ENCODE measurements around the gene FGF12.

FGF12 gene

GRCh38 chr3:192566706-192567290 lies 160.5 kb downstream of the FGF12 start:
- no peaks in the 10 kb centered on the region for H3K36me3 ChIP-seq (ENCODE audit: control insufficient read depth, low read length)
- H3K4me2 ChIP-seq (ENCODE audit: low read length): no peak overlapping the region
- TF ChIP-seq EZH2phosphoT487 (IDR thresholded peaks at IDR 0.05; ENCODE audit: borderline replicate concordance, low read length): no peak
- TF ChIP-seq CTCF (IDR thresholded peaks at IDR 0.05; ENCODE audit: low read depth, low read length, poor library complexity, severe bottlenecking): peak; percentile 45
- H3K9me2 ChIP-seq (replicated peaks; ENCODE audit: control insufficient read depth, low read length): no peaks in the 10 kb centered on the region
- H3F3A ChIP-seq (ENCODE audit: control insufficient read depth, insufficient read depth): no peaks in the 10 kb centered on the region
- no peaks in the 10 kb centered on the region for H3K4me1 ChIP-seq (ENCODE audit: control insufficient read depth, low read length)
- peaks cover 6% of the 10 kb centered on the region; the same call in 1 of the 2 replicates for H3K27me3 ChIP-seq (ENCODE audit: control insufficient read depth, low read length)
- H4K20me1 ChIP-seq (ENCODE audit: control insufficient read depth, insufficient read depth, low read depth, low read length): no peaks in the 10 kb centered on the region
- no peaks in the 10 kb centered on the region for H3K79me2 ChIP-seq (ENCODE audit: control insufficient read depth, low read length)
- H3K27ac ChIP-seq (ENCODE audit: low read depth, low read length): no peak overlapping the region
- no peaks in the 10 kb centered on the region for H3K9me3 ChIP-seq (ENCODE audit: control insufficient read depth, insufficient read depth, low read length)
- H3K4me3 ChIP-seq (ENCODE audit: low read length): no peak overlapping the region

DNA sequence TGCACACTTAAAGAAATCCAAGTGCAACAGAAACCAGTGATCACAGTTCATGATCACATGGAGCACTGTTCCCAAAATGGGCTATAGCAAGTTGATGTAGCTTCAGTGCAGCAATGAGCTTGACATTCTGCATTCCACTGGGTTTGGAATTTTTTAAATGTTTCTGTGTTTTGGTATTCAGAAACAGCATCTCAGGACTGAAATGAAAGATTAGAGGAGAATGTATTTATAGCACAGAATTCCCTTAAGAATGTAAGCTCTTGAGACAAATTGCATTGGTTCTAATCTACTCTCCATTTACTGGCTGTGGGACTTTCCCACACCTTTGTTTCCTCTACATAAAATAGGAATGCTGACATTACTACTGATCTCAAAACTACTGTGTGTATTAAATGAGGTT lies 162.7 kb downstream of the FGF12 start:
- Histone ChIP-seq H3K36me3 (ENCODE audit: control insufficient read depth, low read length) (no peaks in the 10 kb centered on the region), H3K79me2 (ENCODE audit: control insufficient read depth, low read length) (no peaks in the 10 kb centered on the region), H3F3A (ENCODE audit: control insufficient read depth, insufficient read depth) (no peaks in the 10 kb centered on the region), H3K4me3 (ENCODE audit: low read length) (no peak overlapping the region), H3K27ac (ENCODE audit: low read depth, low read length) (no peak overlapping the region), H3K4me2 (ENCODE audit: low read length) (no peak overlapping the region), H4K20me1 (ENCODE audit: control insufficient read depth, insufficient read depth, low read depth, low read length) (no peaks in the 10 kb centered on the region), H3K9me2 (replicated peaks; ENCODE audit: control insufficient read depth, low read length) (no peaks in the 10 kb centered on the region), H3K4me1 (ENCODE audit: control insufficient read depth, low read length) (no peaks in the 10 kb centered on the region), H3K27me3 (ENCODE audit: control insufficient read depth, low read length) (peaks cover 6% of the 10 kb centered on the region; the same call in 1 of the 2 replicates), H3K9me3 (ENCODE audit: control insufficient read depth, insufficient read depth, low read length) (no peaks in the 10 kb centered on the region)
- TF ChIP-seq CTCF (IDR thresholded peaks at IDR 0.05; ENCODE audit: low read depth, low read length, poor library complexity, severe bottlenecking) (no peak), EZH2phosphoT487 (IDR thresholded peaks at IDR 0.05; ENCODE audit: borderline replicate concordance, low read length) (no peak)

DNA sequence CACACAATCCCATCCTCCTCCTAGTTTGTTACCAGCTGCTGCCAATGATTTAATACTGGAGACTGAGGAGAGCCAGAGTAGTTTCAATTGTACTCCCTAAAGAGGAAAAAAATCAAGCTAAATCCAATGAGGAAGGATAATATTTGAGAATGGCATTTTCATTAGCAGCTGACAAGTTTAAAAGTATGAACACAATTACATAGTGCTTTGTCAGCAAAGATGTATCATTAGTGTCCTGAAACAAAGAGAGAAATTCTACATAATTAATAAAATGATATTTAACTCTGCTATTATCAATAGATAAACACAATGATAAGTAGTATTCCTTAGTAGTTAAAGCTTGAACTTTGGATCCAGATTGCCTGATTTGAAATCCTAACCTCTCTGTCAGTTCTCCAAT lies 163.9 kb downstream of the FGF12 start:
- Histone ChIP-seq H3K27ac (ENCODE audit: low read depth, low read length) (no peak overlapping the region), H3K9me3 (ENCODE audit: control insufficient read depth, insufficient read depth, low read length) (no peaks in the 10 kb centered on the region), H3K4me2 (ENCODE audit: low read length) (no peak overlapping the region), H3K9me2 (replicated peaks; ENCODE audit: control insufficient read depth, low read length) (no peaks in the 10 kb centered on the region), H4K20me1 (ENCODE audit: control insufficient read depth, insufficient read depth, low read depth, low read length) (no peaks in the 10 kb centered on the region), H3K27me3 (ENCODE audit: control insufficient read depth, low read length) (peaks cover 6% of the 10 kb centered on the region; the same call in 1 of the 2 replicates), H3K36me3 (ENCODE audit: control insufficient read depth, low read length) (no peaks in the 10 kb centered on the region), H3F3A (ENCODE audit: control insufficient read depth, insufficient read depth) (no peaks in the 10 kb centered on the region), H3K79me2 (ENCODE audit: control insufficient read depth, low read length) (no peaks in the 10 kb centered on the region), H3K4me1 (ENCODE audit: control insufficient read depth, low read length) (no peaks in the 10 kb centered on the region), H3K4me3 (ENCODE audit: low read length) (no peak overlapping the region)
- no peak for TF ChIP-seq EZH2phosphoT487 (IDR thresholded peaks at IDR 0.05; ENCODE audit: borderline replicate concordance, low read length)
- no peak for TF ChIP-seq CTCF (IDR thresholded peaks at IDR 0.05; ENCODE audit: low read depth, low read length, poor library complexity, severe bottlenecking)

Data from DOHH2 (cell line).